Left hindlimb (tissue), 1 donor: ENCODE results near the gene GLCE.

Experiments
- DNase-seq: peaks from one replicate; pipeline ENCODE4 v3.0.0-alpha.2; 2018

The GLCE gene

DNA sequence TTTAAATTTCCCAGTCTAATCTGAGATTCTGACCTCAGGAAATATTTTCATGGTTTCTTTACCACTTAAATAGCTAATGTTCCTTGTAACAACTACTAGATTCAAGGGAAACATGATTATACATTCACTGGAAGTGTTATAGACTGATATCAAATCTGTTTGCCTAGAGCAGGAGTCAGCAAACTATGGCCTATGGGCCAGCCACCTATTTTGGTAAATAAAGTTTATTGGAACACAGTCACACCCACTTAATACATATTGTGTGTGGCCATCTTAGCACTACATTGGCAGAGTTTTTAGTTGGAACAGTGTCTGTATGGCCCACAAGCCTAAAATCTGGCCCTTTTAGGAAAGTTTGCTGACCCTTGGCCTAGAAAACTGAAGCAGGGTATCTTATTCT, 50.1 kb downstream of the GLCE start:
- DNase-seq: no peak

DNA sequence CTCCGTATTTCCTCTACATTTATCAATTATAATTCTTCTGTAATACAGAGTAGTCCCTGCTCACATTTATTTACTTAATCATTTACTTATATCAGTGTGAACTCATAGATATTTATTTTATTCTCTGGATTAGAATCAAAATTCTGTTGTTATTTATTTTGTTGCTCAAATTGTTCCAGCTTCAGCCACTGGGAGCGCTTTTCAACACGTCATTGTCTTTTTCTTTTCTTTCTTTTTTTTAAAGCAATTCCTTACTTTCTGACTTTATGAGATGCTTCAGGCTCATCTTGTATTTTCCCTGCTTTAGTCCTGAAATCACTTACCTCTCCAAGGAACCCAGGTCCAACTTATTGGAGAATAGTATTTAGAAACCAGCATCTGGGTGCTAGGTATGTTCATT, 53.4 kb downstream of the GLCE start:
- DNase-seq: no peak

DNA sequence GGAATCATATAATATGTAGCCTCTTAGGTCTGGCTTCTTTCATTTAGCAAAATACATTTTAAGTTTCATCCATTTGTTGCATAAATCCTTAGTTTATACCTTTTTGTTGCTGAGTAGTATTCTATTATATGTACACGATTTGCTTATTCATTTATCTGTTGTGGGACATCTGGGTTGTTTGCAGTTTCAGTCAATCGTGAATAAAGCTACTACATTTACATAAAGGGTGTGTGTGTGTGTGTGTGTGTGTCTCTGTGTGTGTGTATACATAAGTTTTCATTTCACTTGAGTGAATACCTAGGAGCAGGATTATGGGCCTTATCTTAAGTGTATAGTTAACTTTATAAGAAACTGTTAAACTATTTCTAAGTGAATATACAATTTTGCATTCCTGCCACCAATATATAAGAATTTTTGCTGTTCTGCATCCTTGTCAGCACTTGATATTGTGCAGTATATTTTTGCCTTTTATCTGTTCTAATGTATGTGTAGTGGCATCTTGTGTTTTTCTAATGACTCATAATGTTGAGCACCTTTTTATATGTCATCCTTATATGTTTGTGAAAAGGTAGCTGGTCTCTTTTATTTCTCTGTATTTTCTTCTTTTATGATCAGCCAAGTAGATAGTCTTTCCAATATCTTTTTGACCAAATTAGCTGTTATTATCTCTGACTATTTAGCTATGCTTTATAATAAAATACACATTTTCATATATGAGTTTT, 55.0 kb downstream of the GLCE start:
- no peak for DNase-seq

DNA sequence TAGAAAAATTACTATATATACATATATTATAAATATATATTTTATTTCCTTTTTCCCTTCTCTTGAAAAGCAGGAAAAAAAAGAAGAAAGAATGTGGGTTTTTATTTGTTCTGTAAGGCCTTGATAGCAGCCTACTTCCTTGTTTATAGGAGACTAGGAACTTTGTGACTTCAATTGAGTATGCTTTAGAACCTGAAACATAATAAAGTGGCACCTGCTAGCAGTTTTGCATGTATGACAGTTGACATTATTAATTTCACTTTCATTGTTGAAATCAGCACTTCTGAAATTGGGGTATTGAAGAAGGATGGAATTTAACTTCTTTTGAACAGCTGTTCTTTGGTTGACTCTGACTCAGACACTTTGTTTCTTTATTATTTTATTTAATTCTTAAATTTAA, 56.9 kb downstream of the GLCE start:
- DNase-seq: no peak

DNA sequence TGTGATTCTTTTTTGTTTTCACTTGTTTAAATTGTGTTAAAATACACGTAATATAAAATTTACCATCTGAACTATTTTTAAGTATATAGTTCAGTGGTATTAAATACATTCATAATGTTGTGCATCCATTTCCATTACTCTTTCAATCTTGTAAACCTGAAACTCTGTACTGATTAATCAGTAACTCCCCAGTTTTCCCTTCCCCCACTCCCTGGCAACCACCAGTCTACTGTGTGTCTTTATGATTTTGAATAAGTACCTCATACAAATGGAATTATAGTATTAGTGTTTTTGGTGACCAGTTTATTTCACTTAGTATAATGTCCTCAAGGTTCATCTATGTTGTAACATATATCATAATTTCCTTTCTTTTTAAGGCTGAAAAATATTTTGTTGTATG, 59.3 kb downstream of the GLCE start:
- no peak for DNase-seq

DNA sequence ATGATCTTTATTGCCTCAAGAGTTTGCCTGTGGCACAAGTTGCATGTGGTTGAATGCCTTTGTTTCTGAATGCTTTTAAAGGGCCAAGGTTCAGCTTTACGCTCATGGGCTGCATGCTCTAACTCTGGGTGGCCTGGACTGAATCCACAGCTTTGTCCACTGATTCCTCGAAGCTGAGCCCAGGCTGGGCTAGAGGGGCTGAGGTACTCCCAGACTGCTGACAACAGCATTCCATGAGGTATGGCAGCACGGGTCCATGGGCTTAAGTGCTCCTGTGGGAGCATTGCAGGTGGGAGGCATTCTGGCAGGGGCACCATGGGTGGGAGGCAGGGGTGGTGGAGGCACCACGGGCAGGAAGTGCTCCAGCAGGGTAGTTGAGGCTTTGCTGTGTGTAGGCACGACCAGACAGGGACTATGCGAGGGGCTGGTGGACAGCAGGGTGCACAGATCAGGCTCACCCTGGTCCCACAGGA, 61.6 kb downstream of the GLCE start:
- DNase-seq: no peak

DNA sequence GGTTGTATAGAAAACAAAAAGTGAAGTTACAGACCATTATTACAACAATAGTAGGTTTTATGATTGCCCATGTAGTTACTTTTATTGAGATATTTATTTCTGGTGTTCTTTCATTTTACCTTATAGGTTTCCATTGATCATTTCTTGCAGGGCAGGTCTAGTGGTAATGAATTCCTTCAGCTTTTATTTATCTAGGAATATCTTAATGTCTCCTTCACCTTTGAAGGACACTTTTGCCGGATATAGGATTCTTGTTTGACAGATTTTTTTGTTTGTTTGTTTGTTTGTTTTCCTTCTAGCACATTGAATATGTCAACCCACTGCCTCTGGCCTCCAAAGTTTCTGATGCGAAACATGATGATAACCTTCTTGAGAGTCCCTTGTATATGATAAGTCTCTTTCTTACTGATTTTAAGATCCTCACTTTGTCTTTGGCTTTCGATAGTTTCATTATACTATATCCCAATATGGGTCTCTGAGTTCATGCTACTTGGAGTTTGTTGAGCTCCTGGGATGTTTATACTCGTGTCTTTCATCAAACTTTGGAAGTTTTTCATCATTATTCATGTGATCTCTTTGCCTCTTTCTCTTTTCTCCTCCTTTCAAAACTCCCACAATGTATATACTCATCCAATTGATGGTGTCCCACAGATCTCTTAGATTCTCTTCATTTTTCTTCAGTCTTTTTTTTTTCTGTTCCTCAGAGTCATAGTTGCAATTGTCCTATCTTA, 62.8 kb downstream of the GLCE start:
- no peak for DNase-seq

DNA sequence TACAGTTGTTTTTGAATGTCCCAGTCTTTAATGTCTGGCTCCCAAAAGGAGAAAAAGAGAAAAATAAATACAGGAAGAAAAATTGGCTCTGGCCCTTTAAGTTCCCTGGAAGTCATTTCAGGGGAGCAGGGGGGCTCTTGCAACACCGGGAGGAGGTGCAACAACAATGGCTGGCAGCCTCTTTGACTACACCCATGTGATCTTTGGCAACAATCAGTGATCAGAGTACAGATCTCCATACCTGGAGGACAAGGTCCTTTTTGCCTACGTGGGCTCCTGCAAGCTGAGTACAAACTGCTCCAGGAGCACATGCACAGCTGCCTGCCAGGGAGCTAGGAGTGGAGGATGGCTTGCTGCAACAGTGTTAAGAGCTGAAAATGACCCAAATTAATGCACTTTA, 63.9 kb downstream of the GLCE start:
- no peak for DNase-seq

DNA sequence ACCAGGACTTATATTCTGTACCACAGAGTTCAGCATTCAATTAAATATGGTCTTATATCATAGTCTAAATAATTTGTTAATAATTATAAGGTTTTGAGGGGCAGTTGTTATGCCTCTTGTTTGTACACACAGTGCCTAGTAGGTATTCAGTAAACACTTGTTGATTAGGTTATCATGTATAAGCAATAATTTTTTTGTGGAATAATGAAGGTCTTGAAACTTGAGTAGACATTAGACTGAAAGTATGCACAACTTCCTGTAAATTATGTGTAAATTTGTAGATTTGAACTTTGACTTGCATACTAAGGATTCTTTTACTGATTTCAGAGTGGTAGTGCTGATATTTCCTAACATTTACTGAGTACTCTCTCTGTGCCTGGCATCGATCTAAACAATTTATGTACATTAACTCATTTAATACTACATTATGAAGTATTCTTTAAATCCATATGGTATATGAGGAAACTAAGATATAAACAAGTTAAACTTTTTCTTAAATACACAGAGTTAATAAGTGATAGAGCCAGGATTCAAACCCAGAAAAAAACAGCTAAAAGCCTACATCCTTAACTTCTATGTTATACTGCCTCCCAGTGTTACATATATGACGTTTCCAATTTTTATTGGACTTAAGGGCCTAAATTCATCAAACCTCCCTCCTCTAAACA, 65.1 kb downstream of the GLCE start:
- DNase-seq: no peak

DNA sequence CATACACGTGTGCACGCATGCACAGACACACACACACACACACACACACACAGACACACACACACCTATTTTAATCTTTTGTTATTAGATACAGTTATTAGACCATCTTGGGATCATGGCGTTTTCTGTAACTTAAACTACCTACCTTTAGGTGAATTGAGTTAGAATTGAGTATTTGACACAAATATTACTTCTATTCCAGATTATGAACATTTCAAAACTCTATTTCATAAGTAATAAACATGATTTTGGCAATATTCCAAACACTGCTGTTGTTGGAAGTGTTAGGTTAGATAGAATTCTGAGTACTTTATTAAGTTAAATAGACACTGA, 65.6 kb downstream of the GLCE start:
- no peak for DNase-seq

DNA sequence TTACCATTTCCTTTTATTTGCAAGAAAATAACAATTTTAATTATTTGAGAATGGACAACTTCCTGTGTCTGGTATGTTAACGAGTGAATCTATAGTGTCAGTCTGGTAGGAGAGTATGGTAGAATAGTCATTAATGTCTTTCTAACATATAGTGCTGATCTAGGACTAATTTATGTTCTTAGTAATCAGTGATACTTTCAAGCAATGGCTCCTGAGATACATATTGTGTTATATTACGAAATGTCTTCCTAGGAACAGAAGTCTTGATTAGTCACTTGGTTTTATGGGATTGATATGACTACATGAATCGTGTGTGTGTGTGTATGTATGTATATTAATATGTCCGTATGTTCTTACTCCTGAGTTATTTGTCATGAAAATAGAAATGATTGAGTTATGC, 71.7 kb downstream of the GLCE start:
- DNase-seq: no peak

DNA sequence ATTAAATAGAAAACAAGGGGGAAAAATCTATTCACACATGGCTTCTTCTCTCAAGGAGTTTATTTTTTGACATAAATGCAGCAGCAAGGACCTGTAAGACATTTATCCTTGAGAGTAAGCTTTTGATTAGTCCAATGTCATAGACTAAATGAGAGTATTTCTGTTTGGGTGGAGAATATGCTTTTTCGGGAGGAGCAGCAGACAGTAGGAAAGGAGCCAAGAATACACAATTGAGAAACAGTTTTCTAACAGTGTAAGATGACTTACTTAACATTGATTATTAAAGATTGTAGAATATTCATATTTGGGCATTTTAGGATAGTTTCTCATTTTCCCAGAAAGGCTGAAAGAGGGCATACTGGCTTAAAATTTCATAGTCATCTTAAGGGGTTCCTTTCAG, 72.3 kb downstream of the GLCE start:
- DNase-seq: no peak

DNA sequence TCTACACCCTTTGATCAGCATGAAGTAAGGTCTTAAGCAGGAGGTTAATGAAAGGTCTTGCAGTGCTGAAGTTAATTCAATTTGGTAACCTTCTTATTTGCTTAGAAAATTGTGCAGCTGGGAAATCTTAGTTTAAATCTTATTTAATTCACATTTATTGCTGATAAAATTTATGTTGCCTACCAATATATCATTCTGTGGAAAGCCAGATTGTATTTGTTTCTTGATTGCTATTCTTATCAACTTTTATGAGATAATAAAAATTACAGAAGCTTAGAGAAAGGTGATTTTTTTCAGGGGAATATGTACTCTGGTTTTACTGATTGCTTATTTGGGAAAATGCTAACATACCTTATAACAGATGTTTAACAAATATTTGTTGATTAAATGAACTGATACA, 74.2 kb downstream of the GLCE start:
- no peak for DNase-seq

DNA sequence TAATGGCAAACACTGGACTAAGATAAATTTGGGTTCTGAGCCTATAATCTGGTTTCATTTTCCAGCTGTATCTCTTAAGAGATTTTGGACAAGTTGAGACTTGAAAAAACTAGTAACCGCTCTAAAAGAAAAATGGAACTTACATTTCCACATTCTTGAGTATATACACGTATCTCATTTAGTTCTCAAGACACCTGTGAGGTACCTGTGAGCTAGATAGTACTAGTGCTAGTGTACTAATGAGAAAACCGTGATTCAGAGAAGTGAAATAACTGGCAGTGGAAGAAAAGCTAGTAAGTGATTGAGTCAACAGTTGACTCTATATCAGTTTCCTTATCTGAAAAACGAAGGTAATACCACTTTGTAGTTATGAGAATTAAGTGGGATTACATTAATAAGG, 76.1 kb downstream of the GLCE start:
- DNase-seq: no peak

DNA sequence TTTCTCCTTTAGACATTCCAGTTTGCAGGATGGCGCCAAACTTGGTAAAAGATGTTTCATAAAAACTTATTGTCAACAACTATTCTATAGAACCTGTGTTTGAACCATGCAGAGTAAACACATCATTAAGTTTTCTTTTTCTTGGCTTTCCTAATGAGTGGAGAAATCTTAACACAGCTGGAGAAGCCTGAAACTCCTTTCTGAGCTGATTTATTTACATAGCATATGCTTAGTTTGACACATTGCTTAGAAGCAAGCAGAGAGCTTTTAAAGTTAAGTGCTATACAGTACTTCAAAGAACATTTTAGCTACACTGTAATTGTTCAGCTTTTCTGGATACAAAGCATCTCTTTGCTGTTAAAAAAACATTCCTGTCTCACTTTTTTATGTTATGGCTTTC, 77.3 kb downstream of the GLCE start:
- DNase-seq: no peak

DNA sequence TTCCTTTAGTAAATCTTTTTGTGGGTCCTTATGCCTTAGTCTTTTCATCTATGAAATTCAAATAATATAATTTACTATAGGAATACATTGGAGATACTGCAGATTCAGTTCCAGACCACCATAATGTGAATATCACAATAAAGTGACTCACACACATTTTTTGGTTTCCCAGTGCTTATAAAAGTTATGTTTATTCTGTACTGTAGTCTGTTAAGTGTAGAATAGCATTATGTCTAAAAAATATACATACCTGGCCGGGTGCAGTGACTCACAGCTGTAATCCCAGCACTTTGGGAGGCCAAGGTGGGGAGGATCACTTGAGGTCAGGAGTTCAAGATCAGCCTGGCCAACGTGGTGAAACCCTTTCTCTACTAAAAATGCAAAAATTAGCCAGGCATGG, 84.4 kb downstream of the GLCE start:
- no peak for DNase-seq

DNA sequence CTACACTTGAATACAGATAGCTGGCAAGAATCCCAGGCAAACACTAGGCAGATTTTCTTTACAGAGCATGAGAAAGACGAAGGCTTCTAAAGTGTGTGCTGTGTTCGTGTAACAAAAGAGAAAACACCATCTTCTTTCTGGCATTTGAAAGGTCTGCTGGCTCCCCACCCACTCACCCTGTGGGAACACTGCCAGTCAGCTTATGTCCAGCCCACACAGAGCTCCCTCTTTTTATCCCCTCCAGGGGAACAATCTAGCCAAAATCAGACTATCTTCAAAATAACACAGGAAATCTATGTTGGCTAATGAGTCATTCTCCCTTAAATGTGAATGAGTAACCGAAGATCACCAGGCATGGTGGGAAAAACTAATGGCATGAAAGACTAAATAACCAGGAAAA, 92.7 kb downstream of the GLCE start:
- DNase-seq: no peak

DNA sequence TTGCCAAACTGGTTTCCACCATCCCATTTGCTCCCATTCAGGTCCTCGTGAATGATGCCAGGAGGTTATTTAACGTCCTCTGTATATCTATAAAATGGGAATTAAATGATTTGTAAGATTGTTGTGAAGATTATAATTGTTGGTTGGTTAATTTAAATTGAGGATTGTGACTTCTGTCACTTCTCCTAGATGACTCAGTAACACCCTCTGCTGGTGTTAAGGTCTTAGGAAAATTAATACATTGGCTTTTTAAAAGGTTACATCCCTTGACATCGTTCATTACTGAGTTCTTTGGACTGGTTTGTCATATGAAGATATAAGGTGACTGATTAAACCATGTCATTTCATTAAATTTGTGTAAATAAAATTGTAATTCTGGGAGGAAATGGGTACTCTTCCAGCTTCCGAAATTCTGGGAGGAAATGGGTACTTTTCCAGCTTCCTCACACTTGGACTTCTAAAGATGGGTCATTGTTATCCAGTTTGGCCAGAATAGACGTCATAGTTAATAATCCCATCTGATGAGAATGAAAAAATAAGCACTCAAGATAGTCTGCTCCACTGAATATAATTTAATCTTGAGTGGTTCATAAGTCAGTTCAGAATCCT, 105.0 kb downstream of the GLCE start:
- DNase-seq: no peak

DNA sequence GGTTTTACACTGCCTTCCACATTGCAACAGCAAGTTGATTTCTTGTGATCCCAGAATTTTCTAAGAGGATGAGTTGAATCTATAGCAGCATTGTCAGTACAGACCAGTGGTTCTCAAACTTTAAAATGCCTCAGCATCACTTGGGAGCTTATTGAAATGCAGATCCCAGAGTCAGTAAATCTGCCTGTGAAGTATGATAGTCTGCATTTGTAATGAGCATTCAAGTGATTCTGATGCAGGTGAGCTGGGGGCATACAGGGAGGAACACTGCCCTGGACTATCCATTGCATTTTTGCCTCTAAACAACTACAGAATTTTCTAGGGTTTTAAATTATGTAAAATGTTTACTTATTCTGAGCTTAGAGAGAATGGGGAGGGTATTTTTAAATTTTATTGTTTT, 110.8 kb downstream of the GLCE start:
- no peak for DNase-seq

DNA sequence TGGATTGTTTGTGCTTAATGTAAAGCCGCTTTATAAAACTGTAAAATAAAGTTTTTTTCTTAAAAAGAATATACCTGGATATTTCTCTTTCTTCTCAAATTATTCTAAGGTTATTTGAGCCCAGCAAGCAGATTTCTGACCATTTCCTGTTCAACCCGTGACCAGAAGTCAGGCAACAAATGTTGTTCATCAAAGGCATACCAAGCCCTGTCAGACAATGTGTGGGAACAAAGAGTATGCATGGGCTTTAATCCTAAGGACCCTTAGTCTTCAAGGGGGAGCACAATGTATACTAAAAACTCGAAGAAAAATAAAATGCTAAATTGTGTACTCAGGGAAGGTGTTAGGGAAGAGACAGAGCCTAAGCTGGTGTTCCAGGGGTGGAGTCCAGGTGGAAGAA, 111.7 kb downstream of the GLCE start:
- no peak for DNase-seq

DNA sequence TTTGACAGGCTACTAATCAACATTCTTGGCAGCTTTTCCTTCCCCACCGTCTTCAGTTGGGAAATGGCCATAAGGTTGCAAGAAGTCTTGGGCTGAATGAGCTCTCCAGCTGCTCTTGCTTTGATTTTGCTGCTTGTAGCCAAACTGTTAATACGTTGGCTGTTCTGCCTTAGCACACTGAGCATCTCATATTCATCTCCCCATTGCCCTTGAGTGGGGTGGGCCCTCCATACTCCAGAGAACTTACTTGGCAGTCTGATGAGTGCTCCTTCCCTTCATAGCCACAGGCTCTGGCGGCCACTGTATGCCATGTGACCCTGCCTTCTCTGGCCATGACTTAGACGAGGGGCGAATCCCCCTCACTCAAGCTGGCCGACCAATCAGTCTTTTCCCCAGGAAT, 112.5 kb downstream of the GLCE start:
- no peak for DNase-seq

DNA sequence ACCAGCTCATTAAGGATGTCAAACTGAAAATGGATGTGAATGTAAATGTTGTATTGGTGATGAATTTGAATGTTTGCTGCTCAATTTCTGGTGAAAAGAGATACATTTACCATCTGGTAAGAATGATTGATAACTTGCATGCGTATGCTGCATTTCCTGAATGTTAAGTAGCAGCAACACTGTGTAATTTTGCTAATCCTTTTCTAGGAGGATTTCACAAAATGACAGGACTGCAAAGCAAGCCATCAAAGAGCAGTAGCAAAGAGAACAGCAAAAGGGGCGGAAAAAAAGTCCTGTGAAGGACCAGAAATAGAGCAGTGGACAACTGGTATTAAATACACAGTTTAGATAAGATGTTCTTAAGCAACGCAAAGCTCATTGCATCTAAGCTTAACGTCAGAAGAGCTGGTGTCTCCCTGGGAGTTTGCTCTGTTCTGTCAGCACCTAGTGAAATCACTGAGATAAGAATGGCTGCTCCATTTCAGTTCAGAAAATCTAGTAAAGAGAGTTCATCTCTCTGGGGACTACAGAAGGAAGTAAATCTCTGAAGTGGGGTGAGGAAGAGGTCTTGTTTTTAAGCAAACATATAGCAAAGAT, 114.7 kb downstream of the GLCE start:
- no peak for DNase-seq

DNA sequence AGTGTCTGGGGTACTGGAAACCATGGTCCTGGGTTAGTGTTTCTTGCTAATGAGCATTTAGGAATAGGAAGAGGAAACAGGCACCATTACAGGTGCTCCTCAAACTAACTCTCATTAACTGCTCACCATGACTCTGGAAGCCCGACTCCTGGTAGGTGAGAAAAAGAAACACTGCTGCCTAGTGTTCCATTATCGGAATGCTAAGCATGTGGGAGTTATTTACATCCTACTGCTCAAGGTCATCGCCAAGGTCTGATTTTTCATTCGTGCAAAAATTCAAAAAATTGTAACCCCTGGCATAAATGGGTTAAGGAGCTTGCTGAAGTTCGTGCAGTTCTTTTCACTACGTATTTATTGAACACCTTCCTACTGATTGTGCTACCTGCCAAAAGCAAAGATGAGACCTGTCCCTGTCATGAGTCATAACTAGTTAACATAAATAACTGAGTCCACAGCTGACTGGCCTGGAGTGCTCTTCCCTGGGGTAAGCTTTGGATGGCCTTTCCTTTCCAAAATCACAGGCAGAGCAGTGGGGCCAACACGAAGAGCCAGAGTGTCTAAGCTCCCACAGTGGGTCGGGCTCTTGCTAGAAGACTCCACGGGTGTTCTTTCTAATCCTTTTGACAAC, 115.6 kb downstream of the GLCE start:
- DNase-seq: no peak
